Hematopoietic multipotent progenitor cell treated with erythropoietin and hydrocortisone succinate and interleukin-3 and kit ligand, for 8 days (in vitro differentiated cells): Measurements from ENCODE around the gene ILF3.
"Not testable (repeated sequence)": the region's sequence is repeated elsewhere in the genome, so short reads cannot be mapped to it uniquely, and the experiment has no call there.

ENCODE experiments used
- DNase-seq: peaks from one replicate; pipeline ENCODE4 v3.0.0-alpha.2; 2015

ILF3 gene

GRCh38 chr19:10643172-10643967, 10.8 kb upstream of the ILF3 start:
- DNase-seq = no peak

GRCh38 chr19:10643968-10644259, 10.2 kb upstream of the ILF3 start:
- DNase-seq = no peak

- peak; percentile 83 for DNase-seq
These were observed 9.7 kb upstream of the ILF3 start for GRCh38 chr19:10644260-10645007.

- peak; percentile 47 for DNase-seq
These were observed 7.5 kb upstream of the ILF3 start for GRCh38 chr19:10646456-10647159.

- no peak for DNase-seq
These were observed 5.8 kb upstream of the ILF3 start for GRCh38 chr19:10648360-10648759.

- no peak for DNase-seq
These were observed 2.3 kb upstream of the ILF3 start for GRCh38 chr19:10651851-10652250.

GRCh38 chr19:10653482-10653731, 739 bp upstream of the ILF3 start:
- no peak for DNase-seq

- peak; percentile 56 for DNase-seq
These were observed 687 bp downstream of the ILF3 start for GRCh38 chr19:10654610-10655456.

- DNase-seq = peak; percentile 61
These were observed 1.5 kb downstream of the ILF3 start for GRCh38 chr19:10655457-10656312.

- DNase-seq = no peak
These were observed 6.2 kb downstream of the ILF3 start for GRCh38 chr19:10660346-10660745.

GRCh38 chr19:10661946-10662345, 7.8 kb downstream of the ILF3 start:
- DNase-seq = no peak

- no peak for DNase-seq
These were observed 8.5 kb downstream of the ILF3 start for GRCh38 chr19:10662384-10663251.

GRCh38 chr19:10663252-10663563, 9.1 kb downstream of the ILF3 start:
- not testable (repeated sequence) for DNase-seq

- DNase-seq = no peak
These were observed 13.7 kb downstream of the ILF3 start for GRCh38 chr19:10667867-10668266.

GRCh38 chr19:10669246-10669645, 15.1 kb downstream of the ILF3 start:
- DNase-seq = no peak

- DNase-seq = no peak
These were observed 16.0 kb downstream of the ILF3 start for GRCh38 chr19:10670182-10670581.

- DNase-seq = no peak
These were observed 17.0 kb downstream of the ILF3 start for GRCh38 chr19:10670876-10671804.

- not testable (repeated sequence) for DNase-seq
These were observed 17.8 kb downstream of the ILF3 start for GRCh38 chr19:10671922-10672321.

GRCh38 chr19:10675214-10675613, 21.1 kb downstream of the ILF3 start:
- DNase-seq = not testable (repeated sequence)

- peak; percentile 96 for DNase-seq
These were observed 23.6 kb downstream of the ILF3 start for GRCh38 chr19:10677751-10678150.
